ENCODE data around the gene JAM2.

JAM2 gene

DNA sequence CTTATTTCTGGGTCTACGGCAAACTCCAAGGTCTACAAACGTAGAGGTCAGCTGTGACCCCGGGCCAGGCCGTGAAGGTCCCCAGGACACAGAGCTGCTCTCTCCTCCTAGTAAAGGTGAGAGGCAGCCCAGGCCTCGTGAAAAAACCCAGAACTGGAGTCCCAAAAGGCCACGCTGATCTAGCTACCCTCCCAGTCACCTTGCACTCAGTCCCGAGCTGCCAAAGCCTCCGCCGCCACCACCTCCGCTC lies 95.5 kb downstream of the JAM2 start:
- DNase-seq (ENCODE audit: low read depth), result no peak
- TF ChIP-seq MYC (IDR thresholded peaks at IDR 0.05; ENCODE audit: low read depth, low read length) (no peak), POLR2A (IDR thresholded peaks at IDR 0.05; ENCODE audit: extremely low read depth, insufficient read length) (peak; percentile 92)
- TF ChIP-seq, protein P1, sequence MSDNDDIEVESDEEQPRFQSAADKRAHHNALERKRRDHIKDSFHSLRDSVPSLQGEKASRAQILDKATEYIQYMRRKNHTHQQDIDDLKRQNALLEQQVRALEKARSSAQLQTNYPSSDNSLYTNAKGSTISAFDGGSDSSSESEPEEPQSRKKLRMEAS (IDR thresholded peaks at IDR 0.05; ENCODE audit: low read depth, low read length), result no peak
- TF ChIP-seq, protein P2, sequence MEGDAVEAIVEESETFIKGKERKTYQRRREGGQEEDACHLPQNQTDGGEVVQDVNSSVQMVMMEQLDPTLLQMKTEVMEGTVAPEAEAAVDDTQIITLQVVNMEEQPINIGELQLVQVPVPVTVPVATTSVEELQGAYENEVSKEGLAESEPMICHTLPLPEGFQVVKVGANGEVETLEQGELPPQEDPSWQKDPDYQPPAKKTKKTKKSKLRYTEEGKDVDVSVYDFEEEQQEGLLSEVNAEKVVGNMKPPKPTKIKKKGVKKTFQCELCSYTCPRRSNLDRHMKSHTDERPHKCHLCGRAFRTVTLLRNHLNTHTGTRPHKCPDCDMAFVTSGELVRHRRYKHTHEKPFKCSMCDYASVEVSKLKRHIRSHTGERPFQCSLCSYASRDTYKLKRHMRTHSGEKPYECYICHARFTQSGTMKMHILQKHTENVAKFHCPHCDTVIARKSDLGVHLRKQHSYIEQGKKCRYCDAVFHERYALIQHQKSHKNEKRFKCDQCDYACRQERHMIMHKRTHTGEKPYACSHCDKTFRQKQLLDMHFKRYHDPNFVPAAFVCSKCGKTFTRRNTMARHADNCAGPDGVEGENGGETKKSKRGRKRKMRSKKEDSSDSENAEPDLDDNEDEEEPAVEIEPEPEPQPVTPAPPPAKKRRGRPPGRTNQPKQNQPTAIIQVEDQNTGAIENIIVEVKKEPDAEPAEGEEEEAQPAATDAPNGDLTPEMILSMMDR (IDR thresholded peaks at IDR 0.05; ENCODE audit: low read depth, low read length), result no peak

DNA sequence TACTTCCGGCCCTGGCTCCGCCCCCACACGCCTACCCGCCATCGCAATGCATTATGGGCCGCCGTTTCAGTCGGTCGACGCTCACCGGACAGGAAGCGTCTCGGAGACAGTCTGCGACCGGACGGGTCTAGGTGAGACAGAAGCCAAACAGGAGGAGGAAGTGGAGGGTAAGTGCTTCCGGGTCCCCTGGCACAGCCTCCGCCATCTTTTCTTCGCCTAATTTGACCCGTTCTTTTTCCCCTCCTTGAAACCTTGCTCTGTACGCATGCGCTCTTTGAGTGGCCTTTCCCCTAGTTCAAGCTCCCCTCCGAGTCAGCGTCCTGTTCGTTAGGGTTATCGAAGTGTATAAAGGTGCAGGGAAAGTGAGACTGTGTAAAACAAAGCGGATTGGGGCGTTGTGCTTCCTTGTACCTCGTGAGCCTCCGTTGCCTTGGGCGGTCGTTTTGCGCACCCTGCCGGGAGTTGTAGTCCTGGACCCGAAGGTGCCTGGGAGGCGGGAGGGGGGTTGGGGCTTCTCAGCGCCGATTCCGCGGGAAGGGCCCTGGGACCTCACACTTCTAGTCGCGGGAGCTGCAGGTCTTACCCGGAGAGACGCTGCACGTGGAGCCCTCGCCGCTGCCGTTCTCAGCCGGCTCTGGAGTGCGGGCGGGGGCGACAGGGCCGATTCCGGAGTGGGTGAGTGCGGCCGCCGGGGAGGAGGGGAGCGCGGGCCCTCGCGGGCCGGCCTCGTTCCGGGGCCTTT lies 96.0 kb downstream of the JAM2 start, which contains the start of the genes ATP5PF and GABPA:
TSS of gene ATP5PF (minus strand) at position 1 of the 742 bp plus-strand sequence. CDS start 5,110 bp downstream, outside the sequence.
TSS of gene GABPA (plus strand) at position 69 of the 742 bp plus-strand sequence. CDS start 6,627 bp downstream, outside the sequence.
- TF ChIP-seq MYC (IDR thresholded peaks at IDR 0.05; ENCODE audit: low read depth, low read length) (peak; percentile 88), POLR2A (IDR thresholded peaks at IDR 0.05; ENCODE audit: extremely low read depth, insufficient read length) (peak; percentile 11)
- TF ChIP-seq, protein P1 (IDR thresholded peaks at IDR 0.05; ENCODE audit: low read depth, low read length), result peak; percentile 71
- TF ChIP-seq, protein P2 (IDR thresholded peaks at IDR 0.05; ENCODE audit: low read depth, low read length), result no peak
- peak within 1 kb of the TSS; percentile 98 for H3K4me3 ChIP-seq (ENCODE audit: low read depth, low read length)

More for the DNA sequence above, 95.5 kb downstream of the JAM2 start:
- peak overlapping the region; percentile 98 for H3K4me3 ChIP-seq (ENCODE audit: low read depth, low read length)

DNA sequence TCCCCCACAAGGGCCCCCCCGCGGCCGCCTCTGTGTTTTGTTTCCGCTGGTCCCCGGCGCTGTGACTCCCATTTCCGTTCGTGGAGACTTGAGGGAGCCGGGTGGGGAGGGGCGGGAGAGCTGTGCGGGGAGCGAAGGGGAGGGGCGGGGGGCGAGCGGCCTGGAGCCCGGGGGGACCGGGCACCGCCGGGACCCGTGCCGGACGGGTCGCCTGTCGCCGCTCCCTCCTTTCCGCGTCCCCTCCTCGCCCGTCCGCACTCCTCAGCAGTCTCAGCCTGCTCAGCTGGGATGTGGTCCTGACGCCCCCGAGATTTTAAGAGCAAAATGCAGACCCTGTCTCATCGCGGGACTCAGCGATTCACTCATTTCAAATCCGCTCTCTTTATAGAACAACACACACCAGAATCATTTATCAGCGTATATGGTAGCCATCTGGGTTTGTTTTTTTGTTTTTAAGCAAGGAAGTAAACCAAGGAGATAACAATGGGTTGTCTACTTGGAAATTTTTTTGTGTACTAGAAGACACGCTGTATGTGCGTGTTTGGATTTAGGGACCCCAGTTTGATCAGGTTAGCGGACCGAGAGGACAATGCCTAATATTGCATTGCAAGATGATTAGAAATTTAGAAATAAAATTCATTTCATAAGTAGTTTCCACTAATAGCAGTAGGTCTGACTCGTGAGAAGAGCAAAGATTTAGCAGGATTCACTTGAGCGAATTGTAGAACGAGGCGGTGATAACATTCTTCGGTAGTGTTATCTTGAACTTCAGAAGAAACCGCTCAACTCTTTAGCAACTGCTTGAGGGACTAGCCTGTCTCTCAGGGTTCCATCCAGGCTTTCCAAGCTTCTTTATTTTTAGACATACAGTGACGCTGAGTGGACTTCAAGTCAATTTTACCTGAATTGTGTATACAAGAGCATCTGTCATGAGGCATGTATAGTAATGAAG lies 96.9 kb downstream of the JAM2 start:
- TF ChIP-seq, protein P2 (IDR thresholded peaks at IDR 0.05; ENCODE audit: low read depth, low read length), result no peak
- TF ChIP-seq, protein P1 (IDR thresholded peaks at IDR 0.05; ENCODE audit: low read depth, low read length), result no peak
- TF ChIP-seq POLR2A (IDR thresholded peaks at IDR 0.05; ENCODE audit: extremely low read depth, insufficient read length) (no peak), MYC (IDR thresholded peaks at IDR 0.05; ENCODE audit: low read depth, low read length) (no peak; the same call in 1 of the 2 replicates)
- DNase-seq (ENCODE audit: low read depth), result peak; percentile 90
- peak overlapping the region; percentile 98 for H3K4me3 ChIP-seq (ENCODE audit: low read depth, low read length)

More for the DNA sequence above, 96.0 kb downstream of the JAM2 start, which contains the start of the genes ATP5PF and GABPA:
- peak; percentile 98 for DNase-seq (ENCODE audit: low read depth)

DNA sequence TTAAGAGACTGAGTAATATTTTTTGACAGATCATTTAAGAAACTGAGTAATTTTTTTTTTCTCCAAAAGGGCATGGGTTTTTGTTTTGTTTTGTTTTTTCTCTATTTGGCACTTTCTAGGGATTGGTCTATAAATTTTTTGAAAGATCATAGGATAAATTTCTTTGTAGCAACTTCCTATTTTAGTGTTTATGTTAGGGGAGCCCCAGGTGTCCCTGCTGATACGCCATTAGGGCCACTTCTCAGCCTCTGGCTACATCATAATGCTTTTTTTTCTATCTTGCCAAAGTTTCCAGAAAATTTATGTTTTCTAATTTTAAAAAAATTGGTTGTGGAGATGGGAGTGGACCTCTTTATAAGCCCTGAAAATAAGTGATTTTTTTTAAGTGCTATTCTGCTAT lies 98.4 kb downstream of the JAM2 start:
- DNase-seq (ENCODE audit: low read depth), result no peak
- H3K4me3 ChIP-seq (ENCODE audit: low read depth, low read length), result peak overlapping the region; percentile 98
- TF ChIP-seq, protein P1 (IDR thresholded peaks at IDR 0.05; ENCODE audit: low read depth, low read length), result no peak
- no peak for TF ChIP-seq POLR2A (IDR thresholded peaks at IDR 0.05; ENCODE audit: extremely low read depth, insufficient read length)
- TF ChIP-seq MYC (IDR thresholded peaks at IDR 0.05; ENCODE audit: low read depth, low read length), result no peak
- TF ChIP-seq, protein P2 (IDR thresholded peaks at IDR 0.05; ENCODE audit: low read depth, low read length), result no peak

DNA sequence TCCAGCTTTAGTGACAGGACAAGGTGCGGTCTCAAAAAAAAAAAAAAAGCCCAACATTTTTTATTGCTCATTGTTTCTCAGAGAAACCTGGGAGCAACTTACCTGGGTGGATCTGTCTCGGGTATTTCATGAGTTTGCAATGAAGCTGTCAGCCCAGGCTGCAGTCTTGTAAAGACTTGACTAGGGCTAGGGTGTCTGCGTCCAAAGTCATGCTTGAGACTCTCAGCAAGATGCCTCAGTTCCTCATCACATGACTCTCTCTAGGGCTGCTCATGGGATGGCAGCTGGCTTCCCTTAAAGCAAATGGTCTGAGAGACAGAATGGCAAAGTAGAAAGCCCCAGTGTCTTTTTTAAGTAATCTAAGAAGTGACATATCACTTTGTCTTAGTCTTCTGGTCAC lies 103.8 kb downstream of the JAM2 start:
- no peak for DNase-seq (ENCODE audit: low read depth)
- H3K4me3 ChIP-seq (ENCODE audit: low read depth, low read length), result no peak overlapping the region
- TF ChIP-seq MYC (IDR thresholded peaks at IDR 0.05; ENCODE audit: low read depth, low read length) (no peak), POLR2A (IDR thresholded peaks at IDR 0.05; ENCODE audit: extremely low read depth, insufficient read length) (no peak)
- TF ChIP-seq, protein P1 (IDR thresholded peaks at IDR 0.05; ENCODE audit: low read depth, low read length), result no peak
- TF ChIP-seq, protein P2 (IDR thresholded peaks at IDR 0.05; ENCODE audit: low read depth, low read length), result no peak

Measured in NB4 (cell line).